ENCODE data around the gene TP63.

DNA sequence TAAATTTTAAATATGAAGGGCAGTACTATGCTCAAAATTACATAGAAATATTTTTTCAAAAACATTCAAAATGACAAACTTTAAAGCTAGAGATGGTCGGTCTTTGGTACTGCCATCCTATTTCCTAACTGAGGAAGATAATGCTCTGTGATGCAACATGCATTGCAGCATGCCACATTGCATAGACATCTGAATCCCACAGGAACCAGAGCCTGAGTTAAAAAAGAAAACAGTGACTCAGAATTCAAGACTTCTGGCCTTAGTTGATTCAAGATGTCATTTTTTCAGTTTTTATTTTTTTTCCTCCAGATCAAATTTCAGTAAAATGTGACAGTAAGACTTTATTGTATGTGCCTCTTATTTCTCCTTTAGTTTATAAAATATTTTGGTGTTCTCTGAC, 33.1 kb downstream of the TP63 start:
- TF ChIP-seq CTCF (IDR thresholded peaks at IDR 0.05) (no peak), POLR2A (IDR thresholded peaks at IDR 0.05) (no peak)
